DMS53 treated with DMSO at 0.1 percent for 48 hours (cell line): ENCODE measurements around the gene EXOSC7.
"Not testable (repeated sequence)": the region's sequence is repeated elsewhere in the genome, so short reads cannot be mapped to it uniquely, and the experiment has no call there.

Experiments
- DNase-seq: peaks from one replicate; lab custom pipeline; 2025; ENCODE audit not compliant: unreplicated experiment; lab: John Stamatoyannopoulos, UW

The EXOSC7 gene

DNA sequence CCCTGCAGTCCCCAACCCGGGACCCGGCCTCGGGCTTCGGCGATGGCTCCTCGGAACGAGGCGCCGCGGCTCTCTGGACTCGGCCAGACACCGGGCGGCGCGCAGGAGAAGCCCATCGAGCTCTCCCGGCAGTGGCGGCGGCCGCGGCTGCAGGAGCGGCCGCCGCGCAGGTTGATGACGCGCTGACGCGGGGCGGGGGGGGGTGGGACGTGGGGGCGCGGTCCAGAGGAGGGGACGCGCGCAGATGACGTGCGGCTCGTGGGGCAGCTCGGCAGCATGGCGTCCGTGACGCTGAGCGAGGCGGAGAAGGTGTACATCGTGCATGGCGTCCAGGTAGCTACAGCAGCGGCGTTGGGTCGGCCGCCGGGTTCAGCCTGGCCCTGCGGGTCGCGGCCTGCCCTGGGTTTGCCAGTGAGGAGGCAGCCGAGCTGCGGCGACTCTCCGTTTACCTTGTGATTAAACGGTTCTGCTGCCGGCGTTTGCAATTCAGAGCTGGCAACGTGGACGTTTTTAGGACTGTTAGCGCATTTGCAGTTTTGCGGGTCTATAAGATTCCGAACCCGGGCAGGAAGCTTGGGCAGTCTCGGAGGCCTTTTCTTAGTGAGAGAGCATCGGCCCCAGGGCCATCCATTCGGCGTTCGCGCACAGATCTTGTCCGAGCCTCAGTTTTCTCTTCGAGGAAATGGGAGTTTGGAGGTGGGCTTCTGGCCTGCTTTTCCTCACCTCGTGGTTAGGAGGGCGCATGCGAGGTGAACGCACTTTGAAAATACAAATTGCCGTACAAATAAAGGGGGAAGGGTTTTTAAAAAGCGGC lies at the start of gene EXOSC7, which contains the start of gene ZDHHC3:
Gene EXOSC7 (plus strand): TSS at position 243 of the 814 bp plus-strand sequence. CDS start 34 bp downstream, at position 277.
Gene ZDHHC3 (minus strand): TSS at position 173 of the 814 bp plus-strand sequence. CDS start 16,738 bp downstream, outside the sequence.
- DNase-seq = no peak

- DNase-seq = no peak
These were observed 49.1 kb upstream of the EXOSC7 start for GRCh38 chr3:44926921-44927320.

- DNase-seq = no peak
These were observed 48.7 kb upstream of the EXOSC7 start for GRCh38 chr3:44927371-44927770.

DNA sequence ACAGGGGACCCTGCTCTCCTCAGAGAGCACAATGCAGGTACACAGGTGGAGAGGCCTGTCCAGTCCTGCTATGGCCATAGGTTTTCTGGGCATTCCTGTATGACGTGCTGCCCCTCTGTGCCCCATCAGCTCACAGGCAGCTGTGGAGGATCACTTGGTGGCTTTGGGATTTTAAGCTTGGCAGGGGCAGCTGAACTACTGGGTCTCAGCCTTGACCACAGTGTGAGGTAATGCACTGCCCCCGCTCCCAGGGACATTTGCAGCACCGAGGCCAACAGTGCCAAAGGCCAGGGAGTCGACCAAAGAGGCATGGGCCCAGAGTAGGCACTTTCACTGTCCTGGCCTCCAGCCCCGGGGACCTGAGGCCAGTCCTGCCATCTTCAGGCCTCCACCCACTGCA lies 46.3 kb upstream of the EXOSC7 start:
- no peak for DNase-seq

DNA sequence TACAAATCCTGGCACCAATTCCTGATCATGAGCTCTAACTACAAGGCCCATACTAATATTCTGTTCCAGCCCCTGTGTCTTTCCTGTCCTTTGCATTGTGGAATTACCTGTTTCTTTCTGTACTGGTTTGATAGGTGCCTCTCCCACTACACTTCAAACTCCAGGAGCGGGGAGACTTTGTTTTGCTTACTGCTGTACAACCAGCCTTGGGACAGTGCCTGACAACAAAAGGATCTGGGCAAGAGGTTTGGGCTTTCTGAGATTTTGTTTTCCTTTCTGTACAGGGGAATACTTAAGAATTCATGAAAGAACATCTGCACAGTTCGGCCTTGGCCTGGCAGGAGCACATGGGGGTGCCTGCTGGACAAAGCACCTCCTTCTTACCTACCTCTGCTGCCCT lies 45.1 kb upstream of the EXOSC7 start:
- DNase-seq = no peak

DNA sequence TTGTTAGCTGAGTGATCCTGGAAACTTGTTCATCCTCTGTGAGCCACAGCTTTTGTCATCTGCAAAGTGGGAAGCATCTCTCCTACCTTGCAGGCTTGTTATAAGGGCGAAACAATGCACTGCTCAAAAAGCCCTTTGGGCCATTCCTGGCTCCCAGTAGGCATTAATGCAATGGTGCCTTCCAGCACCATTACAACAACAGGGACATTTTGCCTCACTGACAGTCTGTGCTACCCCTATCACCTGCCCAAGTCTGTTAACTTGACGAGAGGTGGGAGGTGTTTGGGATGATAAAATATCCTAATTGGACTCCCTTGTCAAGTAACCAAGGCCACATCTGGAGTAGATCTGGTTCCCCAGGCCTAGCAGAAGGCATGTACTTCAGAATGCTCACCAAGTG lies 44.3 kb upstream of the EXOSC7 start:
- DNase-seq = no peak

GRCh38 chr3:44932271-44932670 lies 43.8 kb upstream of the EXOSC7 start:
- no peak for DNase-seq

DNA sequence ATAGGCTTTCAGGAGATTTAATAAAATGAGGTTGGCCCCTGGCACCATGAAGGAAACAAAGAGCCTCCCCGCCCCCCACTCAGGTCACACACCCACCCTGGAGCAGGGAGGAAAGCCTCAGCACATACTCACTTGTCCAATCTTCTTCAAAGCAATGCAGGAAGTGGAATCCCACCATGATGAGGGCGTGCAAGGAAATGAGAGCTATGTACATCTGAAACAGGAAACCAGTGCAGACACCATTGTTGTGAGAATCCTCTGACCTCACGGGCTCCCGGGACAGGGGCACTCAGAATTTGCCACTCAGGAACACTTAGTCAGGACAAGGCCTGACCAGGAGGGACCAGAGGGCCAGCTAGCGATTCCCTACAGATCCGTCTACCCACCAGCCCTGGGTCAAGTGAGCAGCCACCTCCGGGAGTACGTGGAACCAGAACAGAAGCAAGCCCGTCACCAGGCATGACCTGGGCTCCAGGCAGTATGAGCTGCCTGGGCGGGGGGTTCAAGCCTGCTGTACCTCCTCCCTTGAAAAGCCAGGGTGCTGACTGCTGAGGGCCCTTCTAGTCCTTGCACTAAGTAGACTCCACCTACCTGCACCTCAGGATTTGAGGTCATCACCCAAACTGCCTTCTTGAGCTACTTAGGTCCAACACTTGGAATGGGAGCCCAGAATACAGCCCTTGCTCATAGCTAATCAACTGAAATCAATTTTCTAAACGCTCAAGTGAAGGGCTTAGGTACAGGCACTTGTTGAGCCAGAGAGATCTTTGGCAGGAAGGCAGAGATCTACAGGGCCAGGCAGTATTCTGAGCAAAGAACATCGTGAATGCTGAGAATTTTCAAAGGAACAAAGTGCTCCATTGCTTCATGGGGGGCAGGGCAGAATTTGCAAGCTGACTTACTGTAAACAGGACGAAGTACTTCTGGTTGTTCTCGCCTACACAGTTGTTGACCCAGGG lies 42.8 kb upstream of the EXOSC7 start:
- DNase-seq = no peak

DNA sequence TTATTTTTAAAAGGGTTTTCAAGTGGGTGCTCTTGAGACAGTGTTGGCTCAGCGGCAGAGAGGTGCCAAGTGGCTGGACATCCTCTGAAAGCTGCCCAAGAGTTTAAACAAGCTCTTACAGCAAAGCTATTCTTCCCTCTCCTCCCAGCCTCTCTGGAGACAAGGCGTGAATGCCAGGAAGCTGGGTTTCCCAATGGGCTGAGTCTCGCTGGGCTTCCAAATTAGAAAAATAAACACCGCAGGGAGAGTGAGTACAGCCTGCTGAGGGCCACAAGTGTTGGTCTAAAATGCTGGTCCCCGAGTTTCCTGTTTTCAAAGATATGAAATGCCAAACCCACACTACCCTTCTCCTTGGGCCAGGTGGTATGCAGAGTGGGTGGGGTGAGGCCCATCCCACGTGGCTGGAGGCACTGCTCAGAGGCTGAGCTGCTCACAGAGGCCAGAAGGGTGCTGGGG lies 36.4 kb upstream of the EXOSC7 start:
- no peak for DNase-seq

DNA sequence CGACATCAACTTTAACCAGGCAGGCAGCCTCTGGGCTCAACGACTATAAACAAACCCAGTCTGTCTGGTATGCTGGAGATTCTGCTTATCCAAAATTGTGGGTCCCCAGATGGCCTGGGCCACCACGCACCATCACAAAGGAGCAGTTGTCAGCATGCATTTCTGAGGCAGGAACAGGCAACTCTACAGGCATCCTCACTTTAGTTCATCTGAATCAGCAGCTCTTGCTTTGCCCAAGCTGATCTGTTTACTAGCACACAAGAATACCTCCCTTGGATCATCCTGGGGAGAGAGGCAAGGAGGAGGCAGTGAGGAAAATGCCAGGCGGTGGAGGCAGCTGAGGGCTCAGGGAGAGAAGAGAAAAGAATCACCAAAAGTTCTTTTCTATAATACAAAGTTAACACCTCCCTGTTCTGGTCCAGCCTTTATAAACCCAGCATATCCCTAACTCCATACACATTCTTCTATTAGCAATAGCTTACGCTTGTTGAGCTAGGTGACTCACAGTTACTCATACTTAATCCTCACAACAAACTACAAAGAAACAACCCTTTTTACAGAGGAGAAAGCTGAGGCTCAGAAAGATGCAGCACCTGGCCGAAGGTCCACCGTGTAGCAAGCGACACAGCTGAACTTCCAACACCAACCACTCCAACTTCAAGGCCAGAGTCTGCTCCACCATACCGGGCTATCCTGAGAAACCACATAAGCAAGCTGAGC lies 33.7 kb upstream of the EXOSC7 start:
- DNase-seq = no peak

DNA sequence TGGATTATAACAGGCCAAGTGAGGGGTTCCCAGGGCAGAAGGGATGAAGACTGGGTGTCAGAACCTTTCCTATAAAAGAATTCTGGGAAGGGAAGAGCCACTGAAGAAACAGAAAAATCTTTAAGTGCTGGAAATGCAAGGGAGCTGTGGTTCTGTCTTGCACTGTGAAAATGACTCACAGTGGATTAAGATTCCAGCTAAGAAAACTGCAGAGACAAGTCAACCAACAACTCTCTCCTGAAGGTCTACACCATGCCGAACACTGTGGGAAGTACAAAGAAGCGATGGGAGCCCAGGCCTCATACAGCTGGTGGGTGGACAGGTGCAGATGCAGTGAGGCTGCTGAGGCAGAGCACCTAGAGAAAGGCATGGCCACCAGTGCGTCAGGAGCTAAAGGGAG lies 27.8 kb upstream of the EXOSC7 start:
- DNase-seq = no peak

GRCh38 chr3:44949770-44950169 lies 26.3 kb upstream of the EXOSC7 start:
- DNase-seq = not testable (repeated sequence)

- no peak for DNase-seq
These were observed 25.7 kb upstream of the EXOSC7 start for GRCh38 chr3:44950275-44950734.

DNA sequence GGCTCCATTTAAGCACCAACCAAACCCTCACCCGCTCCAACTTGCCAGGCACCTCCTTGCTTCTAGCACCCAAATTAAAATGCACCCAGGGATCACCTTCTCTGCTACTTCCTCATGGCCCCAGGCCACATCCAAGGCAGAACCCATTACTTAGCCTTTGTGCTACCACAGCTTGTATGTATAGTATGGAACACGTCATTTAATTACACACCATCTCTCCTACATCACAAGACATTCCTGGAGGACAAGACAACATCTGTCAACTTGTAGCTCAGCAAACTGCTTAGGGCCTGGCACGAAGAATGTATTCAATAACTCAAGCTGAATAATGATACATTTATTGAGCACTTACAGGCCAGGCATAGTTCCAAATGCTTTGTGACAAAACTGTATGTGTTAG lies 23.4 kb upstream of the EXOSC7 start:
- DNase-seq = no peak

GRCh38 chr3:44954304-44954703 lies 21.7 kb upstream of the EXOSC7 start:
- DNase-seq = no peak

GRCh38 chr3:44954962-44955361 lies 21.1 kb upstream of the EXOSC7 start:
- DNase-seq = peak; percentile 24

DNA sequence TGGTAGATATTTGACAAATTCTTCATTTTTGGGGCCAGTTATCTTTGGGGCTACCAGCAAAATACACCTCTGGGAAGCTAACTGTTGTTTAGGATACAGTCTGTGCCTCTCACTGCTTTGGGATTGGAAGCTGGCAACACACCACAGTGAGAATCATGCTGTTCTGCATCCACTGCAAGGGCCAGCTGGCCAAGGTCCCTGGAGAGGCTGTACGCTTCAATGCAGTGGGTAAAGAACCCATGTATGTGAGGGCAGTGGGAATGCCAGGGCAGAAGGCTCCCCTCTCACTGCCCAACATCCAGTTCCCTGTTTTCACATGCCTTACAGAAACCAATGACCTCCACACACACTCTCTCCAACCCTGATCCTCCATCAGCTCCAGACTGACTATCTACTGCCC lies 20.1 kb upstream of the EXOSC7 start:
- no peak for DNase-seq

DNA sequence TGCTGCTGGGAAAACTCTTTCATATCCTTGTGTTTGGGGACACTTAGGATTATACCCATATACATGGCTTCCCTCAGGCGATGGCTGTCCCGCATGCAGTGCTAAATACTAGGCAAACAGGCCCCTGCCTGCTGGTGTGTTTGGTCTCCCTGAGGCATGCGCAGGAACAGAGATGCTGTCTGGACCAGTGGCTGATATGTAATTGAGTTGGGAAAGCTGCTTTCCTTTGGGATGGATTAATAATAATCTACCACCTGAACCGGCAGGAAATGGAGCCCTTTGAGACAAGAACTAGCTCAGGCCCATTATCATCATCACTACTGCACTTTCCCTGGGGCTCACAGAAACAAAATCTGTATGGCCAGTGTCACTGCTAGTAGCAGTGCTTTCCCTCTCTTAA lies 18.1 kb upstream of the EXOSC7 start:
- DNase-seq = no peak

DNA sequence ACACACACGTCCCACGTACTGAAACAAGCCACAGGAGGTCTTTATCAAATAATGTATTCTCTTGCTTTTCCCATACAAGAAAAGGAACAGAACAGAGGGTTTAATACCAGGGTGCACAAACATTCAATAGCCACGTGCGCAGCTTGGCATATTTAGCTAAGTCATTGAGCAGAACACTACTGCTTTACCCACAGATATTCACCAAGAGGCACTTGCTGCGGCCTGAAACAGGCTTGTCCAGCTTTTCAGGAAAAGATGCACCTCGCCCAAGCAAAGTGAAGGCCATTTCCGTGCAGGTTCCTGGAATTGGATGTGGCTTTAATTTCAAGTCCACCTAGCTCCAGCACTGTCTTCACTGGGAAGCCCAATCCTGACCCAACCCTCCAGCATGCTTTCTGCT lies 17.7 kb upstream of the EXOSC7 start:
- DNase-seq = no peak

DNA sequence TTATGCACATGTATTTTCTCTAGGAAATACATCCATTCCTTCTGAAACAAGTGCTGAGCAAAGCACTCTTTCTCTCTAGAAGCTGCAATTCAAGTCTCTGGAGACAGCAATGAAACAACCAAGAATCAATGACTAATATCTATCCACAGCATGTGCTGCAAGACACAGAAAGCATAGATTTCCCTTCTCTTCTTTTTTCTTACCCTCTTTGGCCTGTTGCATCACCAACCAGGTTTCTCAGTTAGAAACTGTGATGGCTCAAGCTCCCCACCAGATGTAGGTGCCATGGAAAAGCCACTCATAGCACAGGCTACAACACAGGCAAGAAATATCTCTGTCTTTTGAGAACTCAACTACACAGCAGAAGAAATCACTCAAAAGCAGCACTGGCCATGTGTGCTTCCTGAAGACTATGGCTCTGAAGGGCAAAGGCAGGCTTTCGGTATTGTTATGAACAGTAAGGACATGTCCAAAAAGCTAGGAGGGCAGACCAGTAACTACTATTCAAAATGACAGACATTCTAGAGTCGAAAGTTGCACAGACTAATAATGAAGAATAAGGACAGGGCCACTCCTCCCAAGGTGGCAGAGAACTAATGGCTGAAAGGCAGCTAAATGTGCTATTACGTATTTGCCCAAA lies 15.5 kb upstream of the EXOSC7 start:
- DNase-seq = no peak
